ENCODE measurements around the gene CPNE6.

The CPNE6 gene

GRCh38 chr14:24054646-24055045 lies 16.7 kb upstream of the CPNE6 start:
- DNase-seq (ENCODE audit: low read depth) = no peak

- DNase-seq (ENCODE audit: low read depth) = no peak
Measured at GRCh38 chr14:24055971-24056799, 15.2 kb upstream of the CPNE6 start.

GRCh38 chr14:24056800-24057184 lies 14.6 kb upstream of the CPNE6 start:
- DNase-seq (ENCODE audit: low read depth) = no peak

GRCh38 chr14:24057271-24057670 lies 14.1 kb upstream of the CPNE6 start:
- no peak for DNase-seq (ENCODE audit: low read depth)

GRCh38 chr14:24057867-24058259 lies 13.5 kb upstream of the CPNE6 start:
- no peak for DNase-seq (ENCODE audit: low read depth)

GRCh38 chr14:24058260-24058950 lies 13.0 kb upstream of the CPNE6 start:
- no peak for DNase-seq (ENCODE audit: low read depth)

- DNase-seq (ENCODE audit: low read depth) = no peak
Measured at GRCh38 chr14:24058951-24059475, 12.3 kb upstream of the CPNE6 start.

GRCh38 chr14:24059841-24060388 lies 11.4 kb upstream of the CPNE6 start:
- DNase-seq (ENCODE audit: low read depth) = no peak

- DNase-seq (ENCODE audit: low read depth) = no peak
Measured at GRCh38 chr14:24060443-24060842, 10.9 kb upstream of the CPNE6 start.

- DNase-seq (ENCODE audit: low read depth) = no peak
Measured at GRCh38 chr14:24060984-24061913, 10.1 kb upstream of the CPNE6 start.

- no peak for DNase-seq (ENCODE audit: low read depth)
Measured at GRCh38 chr14:24062216-24062980, 9.0 kb upstream of the CPNE6 start.

- DNase-seq (ENCODE audit: low read depth) = no peak
Measured at GRCh38 chr14:24063263-24063836, 8.0 kb upstream of the CPNE6 start.

- DNase-seq (ENCODE audit: low read depth) = no peak
Measured at GRCh38 chr14:24064091-24064795, 7.1 kb upstream of the CPNE6 start.

- no peak for DNase-seq (ENCODE audit: low read depth)
Measured at GRCh38 chr14:24064856-24065255, 6.5 kb upstream of the CPNE6 start.

- DNase-seq (ENCODE audit: low read depth) = no peak
Measured at GRCh38 chr14:24065408-24065807, 6.0 kb upstream of the CPNE6 start.

GRCh38 chr14:24066496-24067132 lies 4.7 kb upstream of the CPNE6 start:
- DNase-seq (ENCODE audit: low read depth) = no peak

GRCh38 chr14:24067133-24068082 lies 4.0 kb upstream of the CPNE6 start:
- no peak for DNase-seq (ENCODE audit: low read depth)

- DNase-seq (ENCODE audit: low read depth) = no peak
Measured at GRCh38 chr14:24068711-24069410, 2.5 kb upstream of the CPNE6 start.

Data from activated T-cell treated with anti-CD3 and anti-CD28 coated beads for 1 hour (primary cell).